Measurements from ENCODE around the gene PLD5. TPM values are rescaled to one million over a fixed set of nuclear protein-coding genes. Genes with fewer than 3 reads are reported as not detected.

PLD5 gene
- total and polyA plus RNA-seq, 2 of the 13 experiments (the other 11 are each of a cell fraction or from before 2014, with no cell fraction given) = not detected

DNA sequence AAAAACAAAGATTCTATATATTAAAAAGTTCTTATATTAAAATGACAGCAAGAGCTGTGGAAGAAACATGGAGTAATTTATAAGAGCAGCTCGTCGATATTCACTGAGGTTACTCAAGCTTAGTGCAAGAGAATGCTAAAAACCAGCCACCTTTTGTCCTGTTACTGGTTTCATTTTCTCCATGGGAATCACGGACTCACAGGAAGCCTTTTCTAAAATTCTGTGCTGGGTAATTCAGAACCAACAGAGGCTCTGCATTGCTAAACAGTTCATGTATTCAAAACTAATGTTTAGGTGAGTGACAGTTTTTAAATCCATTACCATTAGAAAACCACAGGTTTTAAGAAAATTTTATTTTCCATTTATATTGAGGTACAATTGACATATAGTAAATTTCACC is 377.8 kb downstream of the PLD5 start (continued):
- TF ChIP-seq, protein P1, sequence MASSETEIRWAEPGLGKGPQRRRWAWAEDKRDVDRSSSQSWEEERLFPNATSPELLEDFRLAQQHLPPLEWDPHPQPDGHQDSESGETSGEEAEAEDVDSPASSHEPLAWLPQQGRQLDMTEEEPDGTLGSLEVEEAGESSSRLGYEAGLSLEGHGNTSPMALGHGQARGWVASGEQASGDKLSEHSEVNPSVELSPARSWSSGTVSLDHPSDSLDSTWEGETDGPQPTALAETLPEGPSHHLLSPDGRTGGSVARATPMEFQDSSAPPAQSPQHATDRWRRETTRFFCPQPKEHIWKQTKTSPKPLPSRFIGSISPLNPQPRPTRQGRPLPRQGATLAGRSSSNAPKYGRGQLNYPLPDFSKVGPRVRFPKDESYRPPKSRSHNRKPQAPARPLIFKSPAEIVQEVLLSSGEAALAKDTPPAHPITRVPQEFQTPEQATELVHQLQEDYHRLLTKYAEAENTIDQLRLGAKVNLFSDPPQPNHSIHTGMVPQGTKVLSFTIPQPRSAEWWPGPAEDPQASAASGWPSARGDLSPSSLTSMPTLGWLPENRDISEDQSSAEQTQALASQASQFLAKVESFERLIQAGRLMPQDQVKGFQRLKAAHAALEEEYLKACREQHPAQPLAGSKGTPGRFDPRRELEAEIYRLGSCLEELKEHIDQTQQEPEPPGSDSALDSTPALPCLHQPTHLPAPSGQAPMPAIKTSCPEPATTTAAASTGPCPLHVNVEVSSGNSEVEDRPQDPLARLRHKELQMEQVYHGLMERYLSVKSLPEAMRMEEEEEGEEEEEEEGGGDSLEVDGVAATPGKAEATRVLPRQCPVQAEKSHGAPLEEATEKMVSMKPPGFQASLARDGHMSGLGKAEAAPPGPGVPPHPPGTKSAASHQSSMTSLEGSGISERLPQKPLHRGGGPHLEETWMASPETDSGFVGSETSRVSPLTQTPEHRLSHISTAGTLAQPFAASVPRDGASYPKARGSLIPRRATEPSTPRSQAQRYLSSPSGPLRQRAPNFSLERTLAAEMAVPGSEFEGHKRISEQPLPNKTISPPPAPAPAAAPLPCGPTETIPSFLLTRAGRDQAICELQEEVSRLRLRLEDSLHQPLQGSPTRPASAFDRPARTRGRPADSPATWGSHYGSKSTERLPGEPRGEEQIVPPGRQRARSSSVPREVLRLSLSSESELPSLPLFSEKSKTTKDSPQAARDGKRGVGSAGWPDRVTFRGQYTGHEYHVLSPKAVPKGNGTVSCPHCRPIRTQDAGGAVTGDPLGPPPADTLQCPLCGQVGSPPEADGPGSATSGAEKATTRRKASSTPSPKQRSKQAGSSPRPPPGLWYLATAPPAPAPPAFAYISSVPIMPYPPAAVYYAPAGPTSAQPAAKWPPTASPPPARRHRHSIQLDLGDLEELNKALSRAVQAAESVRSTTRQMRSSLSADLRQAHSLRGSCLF (CRISPR knock-in tag; IDR thresholded peaks at IDR 0.05; ENCODE audit: borderline replicate concordance) = no peak
- TF ChIP-seq PHF21A (CRISPR knock-in tag; IDR thresholded peaks at IDR 0.05) (no peak), MXI1 (IDR thresholded peaks at IDR 0.05; ENCODE audit: borderline replicate concordance, low read depth, low read length) (no peak), KAT7 (CRISPR knock-in tag; IDR thresholded peaks at IDR 0.05; ENCODE audit: borderline replicate concordance) (no peak)
- TF ChIP-seq, protein P2, sequence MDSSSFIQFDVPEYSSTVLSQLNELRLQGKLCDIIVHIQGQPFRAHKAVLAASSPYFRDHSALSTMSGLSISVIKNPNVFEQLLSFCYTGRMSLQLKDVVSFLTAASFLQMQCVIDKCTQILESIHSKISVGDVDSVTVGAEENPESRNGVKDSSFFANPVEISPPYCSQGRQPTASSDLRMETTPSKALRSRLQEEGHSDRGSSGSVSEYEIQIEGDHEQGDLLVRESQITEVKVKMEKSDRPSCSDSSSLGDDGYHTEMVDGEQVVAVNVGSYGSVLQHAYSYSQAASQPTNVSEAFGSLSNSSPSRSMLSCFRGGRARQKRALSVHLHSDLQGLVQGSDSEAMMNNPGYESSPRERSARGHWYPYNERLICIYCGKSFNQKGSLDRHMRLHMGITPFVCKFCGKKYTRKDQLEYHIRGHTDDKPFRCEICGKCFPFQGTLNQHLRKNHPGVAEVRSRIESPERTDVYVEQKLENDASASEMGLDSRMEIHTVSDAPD (CRISPR knock-in tag; IDR thresholded peaks at IDR 0.05) = no peak
- TF ChIP-seq, protein P3, sequence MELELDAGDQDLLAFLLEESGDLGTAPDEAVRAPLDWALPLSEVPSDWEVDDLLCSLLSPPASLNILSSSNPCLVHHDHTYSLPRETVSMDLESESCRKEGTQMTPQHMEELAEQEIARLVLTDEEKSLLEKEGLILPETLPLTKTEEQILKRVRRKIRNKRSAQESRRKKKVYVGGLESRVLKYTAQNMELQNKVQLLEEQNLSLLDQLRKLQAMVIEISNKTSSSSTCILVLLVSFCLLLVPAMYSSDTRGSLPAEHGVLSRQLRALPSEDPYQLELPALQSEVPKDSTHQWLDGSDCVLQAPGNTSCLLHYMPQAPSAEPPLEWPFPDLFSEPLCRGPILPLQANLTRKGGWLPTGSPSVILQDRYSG (CRISPR knock-in tag; IDR thresholded peaks at IDR 0.05) = no peak
